GM12801 (cell line): ENCODE measurements around the gene CAMK2D.

Experiments
- CTCF ChIP-seq: IDR thresholded peaks from one replicate; pipeline ENCODE4 v1.5.1; 2011; ENCODE audit warnings: control low read depth; ENCODE audit not compliant: insufficient read length; ENCODE audit errors: extremely low read depth

Gene CAMK2D

DNA sequence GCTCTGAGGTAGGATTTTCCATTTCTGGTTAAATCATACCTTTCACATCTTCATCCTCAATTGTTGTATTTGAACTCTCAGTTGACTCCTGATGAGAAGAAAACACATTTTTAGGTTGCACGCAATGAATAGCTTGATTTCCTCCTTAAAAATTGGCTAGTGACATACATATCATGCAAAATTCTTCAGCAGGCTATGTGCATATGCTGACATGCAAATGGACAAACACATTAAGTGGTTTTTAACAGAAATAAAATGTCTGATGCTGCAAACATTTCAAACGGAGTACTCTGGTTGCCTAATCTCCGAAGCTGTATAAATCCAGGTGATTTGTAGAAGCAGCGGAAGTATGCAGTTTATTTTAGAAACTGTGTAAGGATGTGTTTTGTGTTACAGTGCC, 261.1 kb downstream of the CAMK2D start:
- TF ChIP-seq CTCF, result no peak

- no peak for TF ChIP-seq CTCF
Measured at GRCh38 chr4:113499696-113500095, 261.8 kb downstream of the CAMK2D start.

GRCh38 chr4:113499166-113499565, 262.4 kb downstream of the CAMK2D start:
- TF ChIP-seq CTCF, result no peak

DNA sequence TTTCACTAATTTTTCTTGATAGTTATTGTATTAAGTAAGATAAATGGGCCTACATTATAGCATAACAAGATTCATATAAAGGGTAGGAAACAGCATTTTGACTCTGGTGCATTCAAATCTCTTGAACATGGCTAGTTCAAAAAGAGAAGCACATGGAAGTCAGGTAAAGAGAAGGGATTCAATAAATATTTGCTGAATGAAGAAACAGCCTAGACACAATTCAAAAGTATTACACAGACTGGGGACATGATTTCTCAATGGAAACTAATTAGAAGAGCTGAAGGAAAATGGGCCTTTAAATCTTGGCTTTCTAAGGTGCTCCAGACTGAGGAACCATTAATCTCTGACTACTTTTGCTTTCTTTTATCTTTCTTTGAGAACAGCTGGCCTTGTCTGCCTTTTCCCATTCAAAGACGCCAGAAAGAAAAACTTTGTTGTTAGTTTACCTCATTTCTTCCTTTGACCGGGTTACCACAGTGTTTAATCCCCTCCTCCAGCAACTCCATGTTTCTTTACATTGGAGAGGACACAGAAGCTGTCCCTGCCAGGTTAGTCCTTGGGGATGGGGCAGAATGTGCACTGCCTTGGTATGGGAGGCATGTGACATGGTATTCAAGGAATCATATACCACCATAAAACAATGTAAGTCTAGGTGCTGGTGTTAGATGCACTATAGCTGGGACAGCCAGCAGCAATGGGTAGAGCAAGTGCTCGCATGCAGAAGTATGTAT, 264.2 kb downstream of the CAMK2D start:
- no peak for TF ChIP-seq CTCF

GRCh38 chr4:113496698-113497097, 264.8 kb downstream of the CAMK2D start:
- TF ChIP-seq CTCF, result no peak

DNA sequence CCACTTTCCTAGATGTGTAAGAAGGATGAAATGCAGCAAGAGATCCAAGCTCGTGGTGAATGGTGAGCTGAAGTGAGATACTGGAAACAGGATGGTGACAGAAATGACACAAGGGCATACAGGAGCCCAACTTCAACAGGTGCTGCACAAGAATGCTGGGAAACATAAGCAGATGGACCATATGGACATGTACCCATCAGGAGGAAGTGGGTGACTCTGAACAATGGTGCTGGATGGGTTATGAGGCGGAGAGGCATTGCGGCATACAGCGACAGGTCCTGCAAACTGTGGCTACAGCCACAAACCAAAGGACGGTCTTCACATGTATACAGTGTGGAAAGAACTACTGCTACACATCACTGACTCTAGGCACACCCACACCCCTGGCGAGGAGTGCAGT, 265.7 kb downstream of the CAMK2D start:
- TF ChIP-seq CTCF, result no peak

DNA sequence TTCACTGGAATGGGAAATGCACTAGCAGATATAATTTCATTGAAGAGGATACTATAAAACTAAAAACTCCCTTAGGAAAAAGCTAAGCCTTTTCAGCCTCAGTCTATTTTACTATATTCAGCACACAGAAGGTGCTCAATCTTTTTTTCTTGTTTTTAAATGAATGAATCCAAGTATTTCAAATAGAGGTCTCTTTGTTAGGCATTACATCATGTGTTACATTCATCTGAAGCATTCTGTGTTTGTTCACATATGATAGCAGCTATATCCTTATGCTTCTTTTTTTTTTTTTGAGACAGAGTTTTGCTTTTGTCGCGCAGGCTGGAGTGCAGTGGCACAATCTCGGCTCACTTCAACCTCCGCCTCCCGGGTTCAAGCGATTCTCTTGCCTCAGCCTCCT, 278.4 kb downstream of the CAMK2D start:
- no peak for TF ChIP-seq CTCF

- no peak for TF ChIP-seq CTCF
Measured at GRCh38 chr4:113482325-113482724, 279.2 kb downstream of the CAMK2D start.
